ENCODE data around the gene CALM3.

Gene CALM3

GRCh38 chr19:46598372-46598917, 2.7 kb upstream of the CALM3 start:
- no peak overlapping the region for H3K27ac ChIP-seq
- ChIA-PET POLR2A (ENCODE audit: low non-redundant PET) (no interaction called here), CTCF (interaction anchor here (0.6 kb wide), 1 partner anchor 61 kb away, joined by 3 read pairs; no protein-coding TSS in a partner anchor)
- TF ChIP-seq, protein P1, sequence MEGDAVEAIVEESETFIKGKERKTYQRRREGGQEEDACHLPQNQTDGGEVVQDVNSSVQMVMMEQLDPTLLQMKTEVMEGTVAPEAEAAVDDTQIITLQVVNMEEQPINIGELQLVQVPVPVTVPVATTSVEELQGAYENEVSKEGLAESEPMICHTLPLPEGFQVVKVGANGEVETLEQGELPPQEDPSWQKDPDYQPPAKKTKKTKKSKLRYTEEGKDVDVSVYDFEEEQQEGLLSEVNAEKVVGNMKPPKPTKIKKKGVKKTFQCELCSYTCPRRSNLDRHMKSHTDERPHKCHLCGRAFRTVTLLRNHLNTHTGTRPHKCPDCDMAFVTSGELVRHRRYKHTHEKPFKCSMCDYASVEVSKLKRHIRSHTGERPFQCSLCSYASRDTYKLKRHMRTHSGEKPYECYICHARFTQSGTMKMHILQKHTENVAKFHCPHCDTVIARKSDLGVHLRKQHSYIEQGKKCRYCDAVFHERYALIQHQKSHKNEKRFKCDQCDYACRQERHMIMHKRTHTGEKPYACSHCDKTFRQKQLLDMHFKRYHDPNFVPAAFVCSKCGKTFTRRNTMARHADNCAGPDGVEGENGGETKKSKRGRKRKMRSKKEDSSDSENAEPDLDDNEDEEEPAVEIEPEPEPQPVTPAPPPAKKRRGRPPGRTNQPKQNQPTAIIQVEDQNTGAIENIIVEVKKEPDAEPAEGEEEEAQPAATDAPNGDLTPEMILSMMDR (conservative IDR thresholded peaks at IDR 0.05; ENCODE audit: low read depth), result no peak
- DNase-seq (ENCODE audit: low spot score), result no peak

DNA sequence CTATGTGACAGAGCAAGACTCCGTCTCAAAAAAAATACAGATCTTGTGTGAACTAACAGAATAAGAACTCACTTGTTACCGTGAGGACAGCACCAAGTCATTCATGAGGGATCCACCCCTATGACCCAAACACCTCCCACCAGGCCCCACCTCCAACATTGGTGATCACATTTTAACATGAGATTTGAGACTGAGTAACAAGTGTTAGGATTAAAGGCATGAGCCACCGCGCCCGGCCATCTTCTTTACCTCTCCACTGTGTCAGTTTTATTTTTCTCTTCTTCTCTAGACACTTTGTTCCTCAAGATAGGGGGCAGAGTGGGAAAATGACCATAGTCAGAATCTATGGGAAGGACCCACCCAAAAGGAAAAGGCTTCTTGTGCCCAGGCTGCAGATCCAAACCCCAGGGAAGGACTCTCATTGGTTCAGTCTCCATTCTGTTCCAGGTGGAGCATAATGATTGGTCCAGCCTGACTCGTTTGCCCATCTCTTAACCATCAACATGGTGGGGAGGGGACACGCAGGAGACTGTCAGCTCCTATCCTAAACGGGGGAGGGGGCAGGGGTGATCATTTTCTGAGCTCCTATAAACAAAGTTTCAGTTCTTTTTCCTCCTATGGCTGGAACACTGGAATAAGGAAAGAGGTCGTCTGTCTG, 1.3 kb upstream of the CALM3 start:
- no peak for DNase-seq (ENCODE audit: low spot score)
- POLR2A ChIA-PET (ENCODE audit: low non-redundant PET), result interaction anchor here (0.5 to 0.7 kb wide), 3 partner anchors 9 to 73 kb away, joined by 3 to 4 read pairs (median 3); no protein-coding TSS in a partner anchor
- H3K27ac ChIP-seq, result peak overlapping the region; percentile 97
- TF ChIP-seq, protein P1 (conservative IDR thresholded peaks at IDR 0.05; ENCODE audit: low read depth), result no peak
- CTCF ChIA-PET, result interaction anchor here (0.9 kb wide), 1 partner anchor 14 kb away, joined by 3 read pairs; no protein-coding TSS in a partner anchor

DNA sequence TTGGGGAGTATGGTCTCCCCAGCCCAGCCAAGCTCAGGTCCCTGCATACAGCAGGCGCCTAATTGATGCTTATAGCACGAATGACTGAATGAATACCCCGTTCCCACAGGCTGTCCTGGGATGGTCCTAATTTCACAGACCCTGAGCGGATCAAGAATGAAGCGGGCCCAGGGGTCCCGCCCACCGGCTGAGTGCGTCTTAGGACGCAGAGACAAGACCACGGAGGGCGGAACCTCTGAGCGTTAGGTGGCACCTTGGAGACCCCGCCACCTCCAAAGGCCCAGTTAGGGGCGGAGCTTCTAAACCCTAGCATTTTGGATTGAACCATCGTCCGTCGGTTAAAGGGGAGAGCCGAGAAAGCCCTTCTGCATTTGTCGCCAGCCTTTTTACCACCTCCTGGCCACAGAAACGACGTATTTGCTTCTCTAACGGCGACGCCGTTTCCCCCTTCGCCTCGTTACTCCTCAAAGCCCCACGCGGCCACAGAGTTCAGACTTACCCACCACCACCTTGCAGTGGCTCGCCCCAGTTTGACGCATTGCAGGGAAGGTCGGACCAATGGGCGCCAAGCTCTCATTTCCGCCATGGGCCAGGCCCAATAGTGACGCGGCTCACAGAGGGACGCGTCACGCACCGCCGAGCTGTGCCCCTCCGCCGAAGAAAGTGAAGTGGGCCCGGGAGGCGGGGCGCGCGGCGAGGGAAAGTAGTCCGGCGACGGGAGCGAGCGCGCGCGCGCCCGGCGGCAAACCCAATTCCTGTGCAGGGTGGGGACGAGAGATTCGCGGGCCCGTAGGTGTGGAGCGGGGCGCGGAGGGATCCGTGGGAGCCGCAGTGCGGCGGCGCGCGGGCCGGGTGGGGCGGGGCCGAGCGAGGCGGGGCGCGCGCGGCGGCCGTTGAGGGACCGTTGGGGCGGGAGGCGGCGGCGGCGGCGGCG, 479 bp upstream of the CALM3 start:
- ChIA-PET POLR2A (ENCODE audit: low non-redundant PET) (interaction anchor here (0.5 to 0.7 kb wide), 5 partner anchors 8 to 207 kb away, joined by 3 to 4 read pairs (median 3); no protein-coding TSS in a partner anchor), CTCF (interaction anchor here (0.6 to 0.9 kb wide), 2 partner anchors 14 to 104 kb away, joined by 3 read pairs; no protein-coding TSS in a partner anchor)
- peak; percentile 99 for DNase-seq (ENCODE audit: low spot score)
- TF ChIP-seq, protein P1 (conservative IDR thresholded peaks at IDR 0.05; ENCODE audit: low read depth), result no peak
- H3K27ac ChIP-seq, result peak overlapping the region; percentile 97

DNA sequence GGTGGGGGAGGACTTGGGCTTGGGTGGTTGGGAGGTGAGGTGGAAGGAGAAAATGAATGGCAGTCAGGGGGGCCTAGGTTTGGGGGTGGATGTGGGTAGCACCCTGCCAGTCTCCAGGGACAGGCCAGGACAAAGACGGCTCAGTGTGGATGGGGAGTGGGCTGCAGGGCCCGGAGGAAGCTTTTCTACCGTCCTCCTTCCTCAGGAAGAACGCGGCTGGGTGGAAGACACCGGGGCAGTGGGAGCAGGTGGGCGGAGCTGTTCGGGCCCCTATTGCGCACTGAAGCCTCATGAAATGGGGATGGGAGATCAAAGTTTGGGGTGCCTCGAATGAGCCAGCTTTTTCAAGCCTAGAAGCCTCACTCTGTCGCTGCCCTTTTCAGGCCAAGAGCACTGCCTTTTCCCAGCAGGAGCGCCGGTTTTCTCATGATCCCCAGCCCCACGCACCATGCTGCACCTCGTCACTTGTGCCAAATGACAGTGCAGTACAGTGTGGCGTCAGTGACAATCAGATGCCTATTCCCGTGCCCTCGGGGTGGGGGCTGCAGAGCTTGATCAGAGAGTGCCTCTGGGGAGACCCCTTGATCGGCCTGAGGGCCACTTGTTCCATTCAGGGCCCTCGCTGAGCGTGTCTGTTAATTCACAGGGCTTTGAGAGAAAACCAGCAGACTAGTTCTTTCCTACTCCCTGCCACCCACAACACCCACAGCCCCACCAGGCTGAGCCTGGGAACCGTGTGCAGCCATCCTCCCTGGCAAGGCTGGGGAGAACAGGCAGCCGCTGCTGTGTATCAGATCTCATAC, 1.5 kb downstream of the CALM3 start:
- DNase-seq (ENCODE audit: low spot score), result no peak
- H3K27ac ChIP-seq, result peak overlapping the region; percentile 97
- ChIA-PET CTCF (interaction anchor here (0.6 to 1.6 kb wide), 3 partner anchors 12 to 82 kb away, joined by 3 to 8 read pairs (median 4); no protein-coding TSS in a partner anchor), POLR2A (ENCODE audit: low non-redundant PET) (no interaction called here)
- TF ChIP-seq, protein P1 (conservative IDR thresholded peaks at IDR 0.05; ENCODE audit: low read depth), result no peak

DNA sequence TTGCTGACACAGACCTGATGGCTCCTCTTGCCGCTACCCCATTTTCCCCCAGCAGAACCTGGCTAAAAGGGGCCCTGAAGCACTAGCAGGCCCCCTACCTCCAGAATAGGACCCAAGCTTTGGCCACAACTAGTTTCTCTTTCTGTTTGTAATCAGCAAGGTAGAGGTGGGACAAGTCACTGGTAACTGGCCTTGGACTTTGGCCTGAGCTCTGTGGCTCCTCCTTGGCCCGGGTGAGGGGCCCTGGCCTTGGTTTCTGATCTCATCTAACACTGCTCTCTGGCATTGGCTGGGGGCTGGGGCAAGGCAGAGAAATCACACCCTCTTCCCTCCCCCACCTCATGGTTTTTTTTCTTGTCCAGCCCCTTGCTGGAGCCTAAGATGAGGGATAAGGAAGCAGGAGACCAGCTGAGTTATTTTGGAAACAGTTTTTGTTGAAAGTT, 2.1 kb downstream of the CALM3 start:
- peak overlapping the region; percentile 97 for H3K27ac ChIP-seq
- POLR2A ChIA-PET (ENCODE audit: low non-redundant PET), result no interaction called here

More for the DNA sequence above, 2.1 kb downstream of the CALM3 start:
- TF ChIP-seq, protein P1 (conservative IDR thresholded peaks at IDR 0.05; ENCODE audit: low read depth), result no peak
- DNase-seq (ENCODE audit: low spot score), result no peak
- CTCF ChIA-PET, result interaction anchor here (0.9 to 1.6 kb wide), 2 partner anchors 11 to 59 kb away, joined by 3 to 8 read pairs; no protein-coding TSS in a partner anchor
